ENCODE results near the gene HEATR5A. TPM values are rescaled to one million over a fixed set of nuclear protein-coding genes. Genes with fewer than 3 reads are reported as not detected.
A peak's percentile ranks its signal among the peaks of the same experiment; 100 is the strongest.

HEATR5A gene
- total and polyA plus RNA-seq, 10 of the 15 experiments (the other 5 are each of a cell fraction or from before 2014, with no cell fraction given): 5.1 to 37.1 (median 13.8) TPM

DNA sequence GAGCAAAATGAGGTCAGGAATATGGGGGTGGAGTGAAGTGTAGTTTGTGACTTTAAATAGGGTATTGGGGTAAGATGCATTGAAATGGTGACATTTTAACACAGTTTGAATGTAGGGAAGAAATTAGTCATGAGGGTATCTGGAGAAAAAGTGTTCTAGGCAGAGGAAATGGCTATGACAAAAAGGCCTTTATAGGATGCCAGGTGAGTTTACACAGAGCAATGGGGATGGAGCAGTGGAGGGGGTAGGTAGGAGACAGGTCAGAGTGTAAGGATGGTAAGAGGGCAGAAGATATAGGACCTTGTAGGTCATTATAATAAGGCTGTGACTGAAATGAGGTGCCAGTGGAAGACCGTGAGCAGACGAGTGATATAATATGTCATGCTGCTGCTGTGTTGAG, 30.4 kb downstream of the HEATR5A start (continued):
- no peak for TF ChIP-seq MTA2 (IDR thresholded peaks at IDR 0.05; ENCODE audit: low read depth)

- H4K20me1 ChIP-seq (ENCODE audit: control insufficient read depth, insufficient read depth): no peaks in the 10 kb centered on the region
- ChIA-PET CTCF (no interaction called here), POLR2A (no interaction called here), SMC1A (ENCODE audit: uncharacterized antibody, unreplicated experiment) (interaction anchor here (0.8 to 1.2 kb wide), 2 partner anchors 24 to 261 kb away, joined by 3 read pairs; no protein-coding TSS in a partner anchor), RAD21 (ENCODE audit: unreplicated experiment) (interaction anchor here (0.8 kb wide), 1 partner anchor 32 kb away, joined by 3 read pairs; the partner anchor contains the start of gene HEATR5A)
- no TSS peak for BruUV-seq (replicated peaks)
- H3K27ac ChIP-seq (ENCODE audit: control insufficient read depth, insufficient read depth): no peak overlapping the region
- intact Hi-C loops (cut with micrococcal nuclease; ENCODE audit: unreplicated experiment): no loop called here
- peaks cover 0 to 2% of the 10 kb centered on the region in 2 experiments; a peak in 1 of 4 replicates for H3K36me3 ChIP-seq (ENCODE audit: control insufficient read depth in 2 of 2, insufficient read depth in 2 of 2, low read length in 1 of 2)
- peaks cover 7% of the 10 kb centered on the region; the same call in 1 of the 2 replicates for H3K4me1 ChIP-seq (ENCODE audit: control insufficient read depth, insufficient read depth, low read length)
- H3K27me3 ChIP-seq (replicated peaks in 1 of 2; ENCODE audit: control insufficient read depth in 2 of 2, insufficient read depth in 2 of 2, low read length in 1 of 2): no peaks in the 10 kb centered on the region
- no peak for FAIRE-seq
- H2AFZ ChIP-seq (ENCODE audit: control insufficient read depth, low read depth, low read length): no peak overlapping the region
- no peak overlapping the region for H3K9ac ChIP-seq (ENCODE audit: control insufficient read depth, insufficient read depth, low read length)
- no peak overlapping the region for H3K4me3 ChIP-seq
- DNase-seq (ENCODE audit: low read depth, low spot score): no peak
- 16% methylated on average over 5 of the region's 5 CpGs for WGBS (ENCODE audit: insufficient coverage, insufficient replicate concordance, low lambda C conversion rate, missing lambda C conversion rate)
- in situ Hi-C loops (cut with MboI): no loop called here
- TF ChIP-seq PRDM15 (CRISPR knock-in tag; IDR thresholded peaks at IDR 0.05) (no peak), NFIC (IDR thresholded peaks at IDR 0.05; ENCODE audit: low read depth, low read length) (peak; percentile 52; the same call in 1 of the 2 replicates), EED (IDR thresholded peaks at IDR 0.05; ENCODE audit: low read depth) (peak; percentile 62), SUZ12 (IDR thresholded peaks at IDR 0.05; ENCODE audit: unreplicated experiment) (no peak), TCF7 (IDR thresholded peaks at IDR 0.05; ENCODE audit: borderline replicate concordance) (peak; percentile 49; the same call in 1 of the 2 replicates), NR2C1 (IDR thresholded peaks at IDR 0.05) (peak; percentile 65), PBX3 (IDR thresholded peaks at IDR 0.05; ENCODE audit: insufficient replicate concordance, low read depth, low read length) (no peak), IKZF2 (IDR thresholded peaks at IDR 0.05) (peak in 1 of 2 experiments; percentile 29; a peak in 1 of 4 replicates), GABPA (IDR thresholded peaks at IDR 0.05; ENCODE audit: low read depth) (no peak), NR2F1 (conservative IDR thresholded peaks at IDR 0.05) (peak; percentile 81), ATF7 (IDR thresholded peaks at IDR 0.05; ENCODE audit: low read depth) (no peak), JUNB (IDR thresholded peaks at IDR 0.05) (peak; percentile 75), RFX5 (IDR thresholded peaks at IDR 0.05; ENCODE audit: low read depth, low read length) (no peak), KLF5 (IDR thresholded peaks at IDR 0.05; ENCODE audit: partially characterized antibody) (no peak)
- H3K79me2 ChIP-seq (ENCODE audit: control insufficient read depth, insufficient read depth, low read length): no peaks in the 10 kb centered on the region
- H3K4me2 ChIP-seq (ENCODE audit: control insufficient read depth, insufficient read depth): peak overlapping the region; percentile 53
- no peaks in the 10 kb centered on the region for H3K9me3 ChIP-seq (replicated peaks; ENCODE audit: control insufficient read depth, insufficient read depth, low read length)
- peak; percentile 47 for ATAC-seq
These were observed 31.5 kb downstream of the HEATR5A start for GRCh38 chr14:31388687-31389413.
